Osteocyte (in vitro differentiated cells): ENCODE results near the gene HADH. TPM values are rescaled to one million over a fixed set of nuclear protein-coding genes. Genes with fewer than 3 reads are reported as not detected.

ENCODE experiments used
- DNase-seq: peaks from one replicate; pipeline ENCODE4 v3.0.0; 2021; ENCODE audit warnings: mixed read lengths; ENCODE audit not compliant: unreplicated experiment; ENCODE audit errors: extremely low spot score
- H3K27ac Mint-ChIP-seq: one replicate; pipeline ENCODE4 v1.8.0; 2021; ENCODE audit warnings: mild to moderate bottlenecking, mixed read lengths; ENCODE audit not compliant: unreplicated experiment
- H3K27me3 Mint-ChIP-seq: one replicate; pipeline ENCODE4 v1.8.0; 2021; ENCODE audit warnings: mixed read lengths; ENCODE audit not compliant: unreplicated experiment
- H3K36me3 Mint-ChIP-seq: one replicate; pipeline ENCODE4 v1.8.0; 2021; ENCODE audit warnings: mixed read lengths; ENCODE audit not compliant: unreplicated experiment
- H3K4me1 Mint-ChIP-seq: one replicate; pipeline ENCODE4 v1.8.0; 2021; ENCODE audit warnings: mixed read lengths; ENCODE audit not compliant: unreplicated experiment
- H3K4me3 Mint-ChIP-seq: one replicate; pipeline ENCODE4 v1.8.0; 2021; ENCODE audit warnings: mild to moderate bottlenecking, moderate library complexity, mixed read lengths; ENCODE audit not compliant: unreplicated experiment
- H3K9me3 Mint-ChIP-seq: one replicate; pipeline ENCODE4 v1.8.0; 2021; ENCODE audit warnings: mixed read lengths; ENCODE audit not compliant: unreplicated experiment
- CTCF ChIP-seq: fragments of 200-600 bp; sonication (generic); IDR thresholded peaks from 2 replicates; pipeline ENCODE4 v1.5.0; 2021; ENCODE audit warnings: antibody characterized with exemption, mild to moderate bottlenecking, moderate library complexity
- total RNA-seq: library from RNA; stranded (reverse); gene quantifications from 2 replicates; pipeline ENCODE4 v1.2.1, GENCODE V29; 2021

HADH gene
- total RNA-seq, 1 donor from 2014 or later: 29.8 TPM

- no peak for TF ChIP-seq CTCF
- Mint-ChIP-seq H3K4me1 (peaks cover 3% of the 10 kb centered on the region), H3K27ac (no peak overlapping the region), H3K27me3 (no peaks in the 10 kb centered on the region), H3K4me3 (no peak overlapping the region), H3K9me3 (no peaks in the 10 kb centered on the region), H3K36me3 (no peaks in the 10 kb centered on the region)
- no peak for DNase-seq
Measured at GRCh38 chr4:108052558-108053120, 63.0 kb downstream of the HADH start.

GRCh38 chr4:108053251-108053711, 63.6 kb downstream of the HADH start:
- H3K27me3 Mint-ChIP-seq: no peaks in the 10 kb centered on the region
- no peaks in the 10 kb centered on the region for H3K36me3 Mint-ChIP-seq
- peaks cover 3% of the 10 kb centered on the region for H3K4me1 Mint-ChIP-seq
- TF ChIP-seq CTCF: no peak
- no peaks in the 10 kb centered on the region for H3K9me3 Mint-ChIP-seq
- no peak overlapping the region for H3K27ac Mint-ChIP-seq
- no peak for DNase-seq
- no peak overlapping the region for H3K4me3 Mint-ChIP-seq

- H3K4me3 Mint-ChIP-seq: no peak overlapping the region
- DNase-seq: no peak
- no peaks in the 10 kb centered on the region for H3K36me3 Mint-ChIP-seq
- no peak overlapping the region for H3K27ac Mint-ChIP-seq
- no peak for TF ChIP-seq CTCF
- peaks cover 10% of the 10 kb centered on the region for H3K4me1 Mint-ChIP-seq
- no peaks in the 10 kb centered on the region for H3K27me3 Mint-ChIP-seq
- H3K9me3 Mint-ChIP-seq: no peaks in the 10 kb centered on the region
Measured at GRCh38 chr4:108054025-108054638, 64.4 kb downstream of the HADH start.

GRCh38 chr4:108055787-108056186, 66.1 kb downstream of the HADH start:
- H3K4me3 Mint-ChIP-seq: no peak overlapping the region
- H3K9me3 Mint-ChIP-seq: no peaks in the 10 kb centered on the region
- no peak overlapping the region for H3K27ac Mint-ChIP-seq
- no peaks in the 10 kb centered on the region for H3K36me3 Mint-ChIP-seq
- TF ChIP-seq CTCF: no peak
- no peak for DNase-seq
- peaks cover 12% of the 10 kb centered on the region for H3K4me1 Mint-ChIP-seq
- H3K27me3 Mint-ChIP-seq: no peaks in the 10 kb centered on the region

- DNase-seq: no peak
- TF ChIP-seq CTCF: no peak
- Mint-ChIP-seq H3K27me3 (no peaks in the 10 kb centered on the region), H3K4me3 (no peak overlapping the region), H3K27ac (no peak overlapping the region), H3K4me1 (peaks cover 15% of the 10 kb centered on the region), H3K9me3 (no peaks in the 10 kb centered on the region), H3K36me3 (no peaks in the 10 kb centered on the region)
Measured at GRCh38 chr4:108056418-108056817, 66.7 kb downstream of the HADH start.
